GM10266 (cell line): ENCODE results near the gene SHISA3.
A peak's percentile ranks its signal among the peaks of the same experiment; 100 is the strongest.
"Not testable (repeated sequence)": the region's sequence is repeated elsewhere in the genome, so short reads cannot be mapped to it uniquely, and the experiment has no call there.

ENCODE experiments used
- DNase-seq: peaks from one replicate; pipeline ENCODE4 v3.0.0; 2012; ENCODE audit errors: extremely low spot score
- CTCF ChIP-seq: IDR thresholded peaks from 2 replicates; pipeline ENCODE4 v1.5.1; 2012; ENCODE audit warnings: mild to moderate bottlenecking, low read depth; ENCODE audit not compliant: control insufficient read depth, insufficient read depth; ENCODE audit errors: missing control alignments

SHISA3 gene

GRCh38 chr4:42371305-42372252 is 25.7 kb upstream of the SHISA3 start:
- DNase-seq, result peak; percentile 70
- TF ChIP-seq CTCF, result peak; percentile 57

- DNase-seq, result not testable (repeated sequence)
Observed at GRCh38 chr4:42372303-42372702, 25.0 kb upstream of the SHISA3 start.

GRCh38 chr4:42377497-42377896 is 19.8 kb upstream of the SHISA3 start:
- no peak for TF ChIP-seq CTCF

GRCh38 chr4:42381666-42382065 is 15.6 kb upstream of the SHISA3 start:
- DNase-seq, result no peak
- no peak for TF ChIP-seq CTCF

More at GRCh38 chr4:42377497-42377896, 19.8 kb upstream of the SHISA3 start:
- no peak for DNase-seq

GRCh38 chr4:42385516-42385915 is 11.8 kb upstream of the SHISA3 start:
- DNase-seq, result no peak
- no peak for TF ChIP-seq CTCF

- no peak for TF ChIP-seq CTCF
- DNase-seq, result no peak
Observed at GRCh38 chr4:42390622-42391354, 6.5 kb upstream of the SHISA3 start.

GRCh38 chr4:42391355-42391664 is 6.0 kb upstream of the SHISA3 start:
- TF ChIP-seq CTCF, result no peak
- DNase-seq, result no peak
